Lung (tissue), 12 donors: ENCODE results near the gene CRY2. TPM values are rescaled to one million over a fixed set of nuclear protein-coding genes. Genes with fewer than 3 reads are reported as not detected.

ENCODE experiments used
- ATAC-seq: fragments of 200-7000 bp; cut with Tn5 transposase; one replicate; pipeline ENCODE4 v1.9.1; 2020; ENCODE audit warnings: moderate number of reproducible peaks; ENCODE audit not compliant: insufficient read depth, low FRiP score
- DNase-seq, 3 donors: peaks; one replicate each; pipeline ENCODE4 v3.0.0-alpha.2; 2013 to 2017
- H3K27ac ChIP-seq, 2 donors: one replicate each; pipeline ENCODE4 v1.5.1; 2013; ENCODE audit warnings: mild to moderate bottlenecking in 2 of 2, moderate library complexity in 2 of 2, control low read depth in 1 of 2, inconsistent platforms in 1 of 2, low read depth in 1 of 2, low read length in 1 of 2
- H3K27me3 ChIP-seq, 3 donors: one replicate each; pipeline ENCODE4 v1.5.1; 2013; ENCODE audit warnings: low read length in 2 of 3; ENCODE audit not compliant: control insufficient read depth in 3 of 3, insufficient read depth in 3 of 3
- H3K36me3 ChIP-seq, 4 donors: one replicate each; pipeline ENCODE4 v1.5.1; 2013; ENCODE audit warnings: low read length in 4 of 4, mild to moderate bottlenecking in 1 of 4, moderate library complexity in 1 of 4; ENCODE audit not compliant: control insufficient read depth in 4 of 4, insufficient read depth in 4 of 4
- H3K4me1 ChIP-seq, 5 donors: one replicate each; pipeline ENCODE4 v1.5.1; 2013; ENCODE audit warnings: low read length in 5 of 5, mild to moderate bottlenecking in 2 of 5, moderate library complexity in 1 of 5; ENCODE audit not compliant: control insufficient read depth in 5 of 5, insufficient read depth in 5 of 5
- H3K4me3 ChIP-seq: one replicate; pipeline ENCODE4 v1.5.1; 2013; ENCODE audit warnings: mild to moderate bottlenecking, control low read depth, moderate library complexity
- H3K9ac ChIP-seq, 2 donors: one replicate each; pipeline ENCODE4 v1.5.1; 2013; ENCODE audit warnings: low read length in 2 of 2, control low read depth in 1 of 2; ENCODE audit not compliant: insufficient read depth in 1 of 2
- H3K9me3 ChIP-seq, 4 donors: one replicate each; pipeline ENCODE4 v1.5.1; 2013; ENCODE audit warnings: low read length in 3 of 4, mild to moderate bottlenecking in 1 of 4, moderate library complexity in 1 of 4; ENCODE audit not compliant: control insufficient read depth in 4 of 4, insufficient read depth in 3 of 4
- WGBS, 2 donors: extraction: QIAGEN DNeasy Blood & Tissue Kit; methylation state at CpG; one replicate each; pipeline ENCODE4 v1.1.7; 2013; 5-methylcytosine and 5-hydroxymethylcytosine counted together
- polyA plus RNA-seq, 2 donors: library from polyadenylated mRNA; stranded (reverse); fragments of 200-250 nt; gene quantifications; one replicate each; pipeline ENCODE4 v1.2.1, GENCODE V29; 2013
- total RNA-seq, 2 donors: library from RNA; depleted of rRNA in 1 of 2; stranded (reverse); fragments of >200 nt in 1 of 2; gene quantifications; one replicate each; pipeline ENCODE4 v1.2.1, GENCODE V29; 2014 to 2021
- TF ChIP-seq, protein P1 (sequence below): IDR thresholded peaks from 2 replicates; pipeline ENCODE4 v1.5.1; 2012; ENCODE audit warnings: mild to moderate bottlenecking; ENCODE audit errors: control extremely low read depth, extremely low read depth
- donor health status: control.
- donor health status: control.
- donor health status: Bipolar disorder and iron deficiency.
- donor health status: healthy.
- donor health status: DM: yes; HTN: yes; CAD: no.

The CRY2 gene
- total and polyA plus RNA-seq, 4 donors, result 16.2 to 55.0 (median 34.2) TPM

- Histone ChIP-seq H3K4me3 (no peak overlapping the region), H3K27ac (no peak overlapping the region), H3K36me3 (no peaks in the 10 kb centered on the region), H3K9ac (no peak overlapping the region), H3K27me3 (no peaks in the 10 kb centered on the region), H3K4me1 (no peaks in the 10 kb centered on the region), H3K9me3 (no peaks in the 10 kb centered on the region)
- TF ChIP-seq, protein P1, sequence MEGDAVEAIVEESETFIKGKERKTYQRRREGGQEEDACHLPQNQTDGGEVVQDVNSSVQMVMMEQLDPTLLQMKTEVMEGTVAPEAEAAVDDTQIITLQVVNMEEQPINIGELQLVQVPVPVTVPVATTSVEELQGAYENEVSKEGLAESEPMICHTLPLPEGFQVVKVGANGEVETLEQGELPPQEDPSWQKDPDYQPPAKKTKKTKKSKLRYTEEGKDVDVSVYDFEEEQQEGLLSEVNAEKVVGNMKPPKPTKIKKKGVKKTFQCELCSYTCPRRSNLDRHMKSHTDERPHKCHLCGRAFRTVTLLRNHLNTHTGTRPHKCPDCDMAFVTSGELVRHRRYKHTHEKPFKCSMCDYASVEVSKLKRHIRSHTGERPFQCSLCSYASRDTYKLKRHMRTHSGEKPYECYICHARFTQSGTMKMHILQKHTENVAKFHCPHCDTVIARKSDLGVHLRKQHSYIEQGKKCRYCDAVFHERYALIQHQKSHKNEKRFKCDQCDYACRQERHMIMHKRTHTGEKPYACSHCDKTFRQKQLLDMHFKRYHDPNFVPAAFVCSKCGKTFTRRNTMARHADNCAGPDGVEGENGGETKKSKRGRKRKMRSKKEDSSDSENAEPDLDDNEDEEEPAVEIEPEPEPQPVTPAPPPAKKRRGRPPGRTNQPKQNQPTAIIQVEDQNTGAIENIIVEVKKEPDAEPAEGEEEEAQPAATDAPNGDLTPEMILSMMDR, result no peak
- no peak for ATAC-seq
- WGBS, 2 donors, result 85 to 97% methylated on average over 2 of the region's 2 CpGs
- DNase-seq, result no peak
Observed at GRCh38 chr11:45830596-45830995, 16.7 kb upstream of the CRY2 start.

GRCh38 chr11:45832811-45833441 lies 14.3 kb upstream of the CRY2 start:
- H3K9me3 ChIP-seq, result no peaks in the 10 kb centered on the region
- ATAC-seq, result no peak
- no peaks in the 10 kb centered on the region for H3K27me3 ChIP-seq
- no peaks in the 10 kb centered on the region for H3K36me3 ChIP-seq
- H3K9ac ChIP-seq, result no peak overlapping the region
- DNase-seq, result no peak
- TF ChIP-seq, protein P1, result no peak
- H3K27ac ChIP-seq, result no peak overlapping the region
- 84 to 87% methylated on average over 9 of the region's 9 CpGs for WGBS, 2 donors
- no peaks in the 10 kb centered on the region for H3K4me1 ChIP-seq
- H3K4me3 ChIP-seq, result no peak overlapping the region

- Histone ChIP-seq H3K27me3 (no peaks in the 10 kb centered on the region), H3K27ac (no peak overlapping the region), H3K9me3 (no peaks in the 10 kb centered on the region), H3K4me1 (no peaks in the 10 kb centered on the region), H3K9ac (no peak overlapping the region), H3K36me3 (no peaks in the 10 kb centered on the region), H3K4me3 (no peak overlapping the region)
- no peak for ATAC-seq
- 53 to 60% methylated on average over 3 of the region's 3 CpGs for WGBS, 2 donors
- TF ChIP-seq, protein P1, result no peak
- no peak for DNase-seq
Observed at GRCh38 chr11:45833761-45834160, 13.5 kb upstream of the CRY2 start.

DNA sequence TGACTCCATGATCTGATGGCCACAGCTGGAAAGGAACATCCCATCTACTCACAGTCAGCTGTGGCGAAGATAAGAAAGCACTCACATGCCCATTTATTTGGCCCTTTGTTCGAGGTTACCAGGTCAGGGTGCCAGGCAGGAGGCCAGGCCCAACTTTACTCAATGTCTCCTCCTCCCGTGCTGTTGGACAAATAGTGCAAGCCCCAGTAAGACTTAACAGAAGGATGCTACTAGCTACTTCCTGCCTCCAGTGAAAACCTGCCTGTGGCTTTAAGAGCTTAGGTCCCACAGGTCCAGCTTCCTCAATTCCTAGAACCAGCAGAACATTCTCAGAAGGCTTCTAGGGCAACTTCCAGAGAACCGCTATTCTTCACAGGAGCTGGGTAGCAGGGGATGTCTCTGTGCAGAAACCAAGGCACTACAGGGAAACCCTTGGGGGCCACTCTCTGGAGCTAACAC lies 12.9 kb upstream of the CRY2 start:
- DNase-seq, result no peak
- TF ChIP-seq, protein P1, result no peak
- Histone ChIP-seq H3K9me3 (no peaks in the 10 kb centered on the region), H3K27ac (no peak overlapping the region), H3K4me3 (no peak overlapping the region), H3K9ac (no peak overlapping the region), H3K27me3 (no peaks in the 10 kb centered on the region), H3K36me3 (no peaks in the 10 kb centered on the region), H3K4me1 (no peaks in the 10 kb centered on the region)
- 42 to 58% methylated on average over 4 of the region's 4 CpGs for WGBS, 2 donors
- ATAC-seq, result peak; percentile 2
